Measurements from ENCODE around the gene RRAGA. TPM values are rescaled to one million over a fixed set of nuclear protein-coding genes. Genes with fewer than 3 reads are reported as not detected.
"Not testable (repeated sequence)": the region's sequence is repeated elsewhere in the genome, so short reads cannot be mapped to it uniquely, and the experiment has no call there.

The RRAGA gene
- total and polyA plus RNA-seq, 2 donors (not counting 3 experiments of a cell fraction or from before 2014, with no cell fraction given): 81.2 to 88.3 TPM

DNA sequence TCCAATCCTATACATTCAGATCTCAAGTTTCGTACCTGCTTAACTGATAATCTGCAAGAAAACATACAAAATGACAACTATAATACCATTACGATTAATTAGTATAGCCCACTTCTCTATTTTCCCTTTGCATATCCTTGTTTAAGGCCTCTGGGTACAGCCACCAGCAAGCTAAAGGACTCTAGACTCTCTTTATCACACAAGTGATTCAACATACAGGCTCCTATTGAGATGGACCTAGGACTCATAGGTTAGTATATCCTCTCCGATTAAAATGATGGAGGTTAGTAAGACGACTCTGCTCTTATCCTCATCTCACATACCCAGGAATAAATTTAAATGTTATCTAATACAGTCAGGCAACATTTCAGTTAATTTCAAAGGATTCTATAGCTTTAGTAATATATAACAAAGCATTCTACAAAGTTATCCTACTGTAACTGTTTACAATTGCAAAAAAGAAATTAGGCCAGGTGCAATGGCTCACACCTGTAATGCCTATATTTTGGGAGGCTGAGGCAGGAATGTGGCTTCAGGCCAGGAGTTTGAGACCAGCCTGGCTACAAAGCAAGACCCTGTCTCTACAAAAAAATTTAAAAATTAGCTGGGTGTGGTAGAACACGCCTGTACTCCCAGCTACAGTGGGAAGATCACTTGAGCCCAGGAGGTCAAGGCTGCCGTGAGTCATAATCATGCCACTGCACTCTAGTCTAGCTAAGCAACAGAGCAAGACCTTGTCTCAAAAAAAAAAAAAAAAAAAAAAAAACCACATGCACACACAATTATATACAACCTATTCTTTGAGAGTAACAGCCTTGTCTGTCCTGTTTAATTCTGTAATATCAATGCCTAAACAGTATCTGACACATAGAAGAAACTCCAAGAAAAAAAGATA is 38.1 kb downstream of the RRAGA start:
- DNase-seq (ENCODE audit: low read depth, low spot score) (no peak), FAIRE-seq (no peak)
- H3K27ac ChIP-seq (ENCODE audit: insufficient read depth, low read depth, low read length): no peak overlapping the region
- dilution Hi-C loops (cut with MboI; ENCODE audit: extremely low pct_ligation_motif_present, low sequenced_read_pairs): no loop called here
- H3K4me1 ChIP-seq (ENCODE audit: control insufficient read depth, extremely low read depth, insufficient read depth, low read length): no peaks in the 10 kb centered on the region
- intact Hi-C loops (cut with micrococcal nuclease): no loop called here
- H3K4me3 ChIP-seq (replicated peaks in 1 of 3; ENCODE audit: insufficient read depth in 1 of 3, low read depth in 1 of 3, low read length in 3 of 3): no peak overlapping the region
- ChIA-PET POLR2A (no interaction called here), CTCF (interaction anchor here (1.0 to 3.9 kb wide), 4 partner anchors 9 to 370 kb away, joined by 3 to 40 read pairs (median 12); partner anchors contain the start of gene RRAGA)
- TF ChIP-seq POLR2A (IDR thresholded peaks at IDR 0.05; ENCODE audit: low read depth, low read length) (no peak), FOS (IDR thresholded peaks at IDR 0.05; ENCODE audit: borderline replicate concordance, insufficient read depth, low read length) (no peak), POLR2AphosphoS5 (IDR thresholded peaks at IDR 0.05; ENCODE audit: insufficient read depth, low read depth, low read length) (no peak), CTCF (IDR thresholded peaks at IDR 0.05; ENCODE audit: extremely low read depth in 1 of 2, insufficient read depth in 1 of 2, low read depth in 1 of 2, low read length in 2 of 2) (no peak), MYC (IDR thresholded peaks at IDR 0.05; ENCODE audit: low read depth, low read length) (no peak), GATA2 (IDR thresholded peaks at IDR 0.05; ENCODE audit: insufficient read depth, insufficient read length, low read depth, low read length) (no peak), JUN (IDR thresholded peaks at IDR 0.05; ENCODE audit: borderline replicate concordance, insufficient read depth, insufficient read length, low read depth) (no peak), EZH2 (IDR thresholded peaks at IDR 0.05; ENCODE audit: borderline replicate concordance, low read depth, low read length, severe bottlenecking) (no peak)
- TF ChIP-seq, protein P1, sequence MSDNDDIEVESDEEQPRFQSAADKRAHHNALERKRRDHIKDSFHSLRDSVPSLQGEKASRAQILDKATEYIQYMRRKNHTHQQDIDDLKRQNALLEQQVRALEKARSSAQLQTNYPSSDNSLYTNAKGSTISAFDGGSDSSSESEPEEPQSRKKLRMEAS (IDR thresholded peaks at IDR 0.05; ENCODE audit: insufficient read depth, insufficient read length): no peak
- no peak overlapping the region for H3K9ac ChIP-seq (replicated peaks; ENCODE audit: extremely low read depth, insufficient read depth, low read length)
- no peak overlapping the region for H3K4me2 ChIP-seq (ENCODE audit: insufficient read depth, low read length)
- H3K9me1 ChIP-seq (replicated peaks; ENCODE audit: control insufficient read depth, extremely low read depth, insufficient read depth, low read length): no peaks in the 10 kb centered on the region
- no peak overlapping the region for H2AFZ ChIP-seq (ENCODE audit: low read depth, low read length)
- H3K36me3 ChIP-seq (ENCODE audit: control insufficient read depth in 2 of 2, extremely low read depth in 1 of 2, insufficient read depth in 2 of 2, low read length in 2 of 2): peaks cover 1 to 13% of the 10 kb centered on the region in 2 experiments
- no TSS peak for BruUV-seq (replicated peaks)
- H3K27me3 ChIP-seq (ENCODE audit: control insufficient read depth in 2 of 2, insufficient read depth in 2 of 2, low read length in 2 of 2): no peaks in the 10 kb centered on the region
- H3K9me3 ChIP-seq (replicated peaks; ENCODE audit: control insufficient read depth, insufficient read depth, low read length): no peaks in the 10 kb centered on the region
- no peaks in the 10 kb centered on the region for H4K20me1 ChIP-seq (replicated peaks; ENCODE audit: control insufficient read depth, extremely low read depth, insufficient read depth, low read length)
- no peaks in the 10 kb centered on the region for H3K79me2 ChIP-seq (ENCODE audit: control insufficient read depth, insufficient read depth, low read length)

- BruUV-seq (replicated peaks); H3K4me3 ChIP-seq (replicated peaks in 1 of 3; ENCODE audit: insufficient read depth in 1 of 3, low read depth in 1 of 3, low read length in 3 of 3); H2AFZ ChIP-seq (ENCODE audit: low read depth, low read length); dilution Hi-C loops (cut with MboI; ENCODE audit: extremely low pct_ligation_motif_present, low sequenced_read_pairs); H3K9ac ChIP-seq (replicated peaks; ENCODE audit: extremely low read depth, insufficient read depth, low read length); H4K20me1 ChIP-seq (replicated peaks; ENCODE audit: control insufficient read depth, extremely low read depth, insufficient read depth, low read length); H3K27ac ChIP-seq (ENCODE audit: insufficient read depth, low read depth, low read length); H3K9me3 ChIP-seq (replicated peaks; ENCODE audit: control insufficient read depth, insufficient read depth, low read length); intact Hi-C loops (cut with micrococcal nuclease); FAIRE-seq; POLR2A ChIA-PET; H3K27me3 ChIP-seq (ENCODE audit: control insufficient read depth in 2 of 2, insufficient read depth in 2 of 2, low read length in 2 of 2); H3K9me1 ChIP-seq (replicated peaks; ENCODE audit: control insufficient read depth, extremely low read depth, insufficient read depth, low read length); H3K36me3 ChIP-seq (ENCODE audit: control insufficient read depth in 2 of 2, extremely low read depth in 1 of 2, insufficient read depth in 2 of 2, low read length in 2 of 2); DNase-seq (ENCODE audit: low read depth, low spot score): not testable (repeated sequence)
- H3K4me1 ChIP-seq (ENCODE audit: control insufficient read depth, extremely low read depth, insufficient read depth, low read length): peaks cover 11% of the 10 kb centered on the region
- peaks cover 50% of the 10 kb centered on the region for H3K79me2 ChIP-seq (ENCODE audit: control insufficient read depth, insufficient read depth, low read length)
- CTCF ChIA-PET: interaction anchor here (1.2 to 1.7 kb wide), 2 partner anchors 11 to 1286 kb away, joined by 5 to 6 read pairs; no protein-coding TSS in a partner anchor
- H3K4me2 ChIP-seq (ENCODE audit: insufficient read depth, low read length): peak overlapping the region; percentile 16
These were observed 48.2 kb downstream of the RRAGA start for GRCh38 chr9:19097431-19097830.
